Neutrophil (primary cell): ENCODE measurements around the gene PLPPR4.

ENCODE experiments used
- H3K27ac ChIP-seq: fragments of 200-600 bp; sonication (generic); 2 replicates; pipeline ENCODE4 v1.5.1; 2016; ENCODE audit warnings: mild to moderate bottlenecking, moderate library complexity
- H3K27me3 ChIP-seq: fragments of 200-600 bp; sonication (generic); 2 replicates; pipeline ENCODE4 v1.6.0; 2016; ENCODE audit warnings: mild to moderate bottlenecking
- H3K36me3 ChIP-seq: fragments of 200-600 bp; sonication (generic); 2 replicates; pipeline ENCODE4 v1.5.1; 2017
- H3K4me1 ChIP-seq, 2 experiments: fragments of 200-600 bp in 1 of 2; sonication (generic) in 1 of 2; 1 replicate in 1 of 2; 2 replicates in 1 of 2; pipeline versions ENCODE4 v1.5.1 to v1.6.1; 2013 to 2016; ENCODE audit warnings: low read depth in 1 of 2, low read length in 1 of 2, mild to moderate bottlenecking in 1 of 2, moderate library complexity in 1 of 2; ENCODE audit not compliant: control insufficient read depth in 1 of 2, insufficient read depth in 1 of 2
- H3K4me3 ChIP-seq, 2 experiments: fragments of 200-600 bp in 1 of 2; sonication (generic) in 1 of 2; 1 replicate in 1 of 2; 2 replicates in 1 of 2; pipeline ENCODE4 v1.5.1; 2013 to 2016; ENCODE audit warnings: low read depth in 1 of 2, low read length in 1 of 2, mild to moderate bottlenecking in 1 of 2, moderate library complexity in 1 of 2
- H3K9me3 ChIP-seq: fragments of 200-600 bp; sonication (generic); 2 replicates; pipeline ENCODE4 v1.5.1; 2016
- TF ChIP-seq, protein P1 (sequence below): fragments of 200-600 bp; sonication (generic); IDR thresholded peaks from 2 replicates; pipeline ENCODE4 v1.5.1; 2016; ENCODE audit warnings: antibody characterized with exemption

Gene PLPPR4

DNA sequence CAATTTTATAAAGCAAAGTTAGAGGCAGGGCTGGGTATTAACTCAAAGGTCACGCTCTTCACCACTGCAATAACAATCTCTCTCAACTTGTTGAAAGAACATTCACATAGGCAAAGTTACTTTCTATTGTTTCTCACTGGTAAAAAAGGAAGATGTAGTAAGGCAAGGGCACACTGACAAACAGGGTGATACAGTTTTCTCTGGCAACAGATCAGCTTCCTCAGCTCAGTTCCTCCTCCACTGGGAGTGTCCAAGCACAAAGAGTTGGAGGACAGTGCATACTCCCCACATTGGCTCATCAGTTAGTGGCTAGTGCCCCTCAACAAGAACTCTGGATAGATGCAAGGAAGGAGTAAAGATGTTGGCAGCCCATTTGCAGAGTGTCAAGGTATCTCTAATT, 3.7 kb downstream of the PLPPR4 start:
- TF ChIP-seq, protein P1, sequence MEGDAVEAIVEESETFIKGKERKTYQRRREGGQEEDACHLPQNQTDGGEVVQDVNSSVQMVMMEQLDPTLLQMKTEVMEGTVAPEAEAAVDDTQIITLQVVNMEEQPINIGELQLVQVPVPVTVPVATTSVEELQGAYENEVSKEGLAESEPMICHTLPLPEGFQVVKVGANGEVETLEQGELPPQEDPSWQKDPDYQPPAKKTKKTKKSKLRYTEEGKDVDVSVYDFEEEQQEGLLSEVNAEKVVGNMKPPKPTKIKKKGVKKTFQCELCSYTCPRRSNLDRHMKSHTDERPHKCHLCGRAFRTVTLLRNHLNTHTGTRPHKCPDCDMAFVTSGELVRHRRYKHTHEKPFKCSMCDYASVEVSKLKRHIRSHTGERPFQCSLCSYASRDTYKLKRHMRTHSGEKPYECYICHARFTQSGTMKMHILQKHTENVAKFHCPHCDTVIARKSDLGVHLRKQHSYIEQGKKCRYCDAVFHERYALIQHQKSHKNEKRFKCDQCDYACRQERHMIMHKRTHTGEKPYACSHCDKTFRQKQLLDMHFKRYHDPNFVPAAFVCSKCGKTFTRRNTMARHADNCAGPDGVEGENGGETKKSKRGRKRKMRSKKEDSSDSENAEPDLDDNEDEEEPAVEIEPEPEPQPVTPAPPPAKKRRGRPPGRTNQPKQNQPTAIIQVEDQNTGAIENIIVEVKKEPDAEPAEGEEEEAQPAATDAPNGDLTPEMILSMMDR = no peak
- peaks cover 43% of the 10 kb centered on the region for H3K27me3 ChIP-seq
- H3K9me3 ChIP-seq = no peaks in the 10 kb centered on the region
- no peak overlapping the region for H3K4me3 ChIP-seq
- no peaks in the 10 kb centered on the region for H3K36me3 ChIP-seq
- no peak overlapping the region for H3K27ac ChIP-seq
- peaks cover 0 to 4% of the 10 kb centered on the region in 2 experiments for H3K4me1 ChIP-seq

DNA sequence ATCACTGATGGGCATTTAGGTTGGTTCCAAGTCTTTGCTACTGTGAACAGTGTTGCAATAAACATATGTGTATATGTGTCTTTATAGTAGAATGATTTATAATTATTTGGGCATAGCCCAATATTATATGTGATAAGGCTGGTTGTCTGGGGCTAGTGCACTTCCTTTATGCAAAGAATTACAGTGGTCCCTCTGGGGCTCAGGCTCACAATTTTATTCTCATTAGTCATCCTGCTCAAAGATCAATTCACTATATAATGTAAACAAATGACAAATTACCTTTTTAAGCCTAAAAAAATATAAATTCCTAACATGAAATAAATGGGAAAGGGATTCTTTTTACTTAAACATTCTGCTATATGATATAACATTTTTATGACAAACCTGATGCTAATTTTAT, 5.0 kb downstream of the PLPPR4 start:
- Histone ChIP-seq H3K9me3 (no peaks in the 10 kb centered on the region), H3K4me3 (no peak overlapping the region), H3K36me3 (no peaks in the 10 kb centered on the region), H3K4me1 (peaks cover 0 to 4% of the 10 kb centered on the region in 2 experiments), H3K27me3 (peaks cover 30% of the 10 kb centered on the region), H3K27ac (no peak overlapping the region)
- TF ChIP-seq, protein P1 = no peak

DNA sequence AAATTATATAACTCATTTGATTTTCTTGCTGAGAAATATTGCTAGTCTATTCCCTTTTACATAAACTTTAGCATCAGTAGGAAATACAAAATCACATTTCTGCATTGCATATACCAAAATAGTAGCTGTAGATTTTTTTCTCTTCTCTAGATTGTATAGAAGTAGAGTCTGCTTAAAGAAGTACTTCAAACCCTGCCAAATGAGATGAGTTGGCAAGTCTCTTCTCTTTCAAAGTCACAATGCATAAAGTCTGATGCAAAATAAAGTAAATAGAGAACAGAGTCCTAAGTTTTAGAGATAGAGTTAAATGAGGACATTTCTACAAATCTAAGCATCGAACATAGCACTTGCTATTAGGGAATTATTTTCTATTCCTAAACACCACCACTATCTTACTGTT, 6.4 kb downstream of the PLPPR4 start:
- Histone ChIP-seq H3K9me3 (no peaks in the 10 kb centered on the region), H3K36me3 (no peaks in the 10 kb centered on the region), H3K4me3 (no peak overlapping the region), H3K4me1 (no peaks in the 10 kb centered on the region), H3K27ac (no peak overlapping the region), H3K27me3 (peaks cover 17% of the 10 kb centered on the region)
- TF ChIP-seq, protein P1 = no peak

DNA sequence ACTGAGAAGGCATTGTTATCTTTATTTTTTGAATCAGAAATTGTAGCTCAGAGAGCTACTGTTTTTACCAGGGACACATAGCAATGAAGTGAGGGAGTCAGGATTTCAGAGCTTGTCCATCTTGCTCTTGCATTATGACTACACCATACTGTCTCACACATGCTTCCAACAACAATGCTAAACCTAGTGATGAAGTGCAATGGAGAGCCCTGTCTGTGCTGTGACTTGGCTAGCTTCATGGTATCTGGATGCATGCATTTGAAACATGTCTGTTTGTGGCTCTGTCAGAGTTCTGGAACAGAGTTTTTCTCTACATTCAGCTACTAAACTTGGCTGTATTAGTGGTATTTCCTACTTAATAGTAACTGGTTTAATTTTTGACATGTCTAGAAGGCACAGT, 7.0 kb downstream of the PLPPR4 start:
- TF ChIP-seq, protein P1 = no peak
- Histone ChIP-seq H3K4me3 (no peak overlapping the region), H3K4me1 (no peaks in the 10 kb centered on the region), H3K27ac (no peak overlapping the region), H3K27me3 (peaks cover 11% of the 10 kb centered on the region), H3K36me3 (no peaks in the 10 kb centered on the region), H3K9me3 (no peaks in the 10 kb centered on the region)

DNA sequence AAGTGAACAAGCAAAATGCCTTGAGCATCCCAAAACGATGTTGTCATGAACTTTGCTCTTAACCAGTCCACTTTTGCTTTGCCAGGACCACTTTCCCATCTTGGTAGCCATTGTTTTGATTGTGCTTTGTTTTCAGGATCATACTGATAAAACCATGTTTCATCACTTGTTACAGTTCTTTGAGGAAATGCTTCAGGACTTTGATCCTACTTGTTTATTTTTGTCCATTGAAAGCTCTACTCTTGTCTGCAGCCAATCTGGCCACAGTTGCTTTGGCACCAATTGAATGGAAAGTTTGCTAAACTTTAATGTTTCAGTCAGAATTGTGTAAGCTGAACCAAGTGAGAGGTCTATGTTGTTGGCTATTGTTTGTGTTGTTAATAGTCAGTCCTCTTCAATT, 12.8 kb downstream of the PLPPR4 start:
- Histone ChIP-seq H3K9me3 (no peaks in the 10 kb centered on the region), H3K4me1 (no peaks in the 10 kb centered on the region), H3K36me3 (no peaks in the 10 kb centered on the region), H3K27me3 (no peaks in the 10 kb centered on the region), H3K27ac (no peak overlapping the region), H3K4me3 (no peak overlapping the region)
- TF ChIP-seq, protein P1 = no peak

DNA sequence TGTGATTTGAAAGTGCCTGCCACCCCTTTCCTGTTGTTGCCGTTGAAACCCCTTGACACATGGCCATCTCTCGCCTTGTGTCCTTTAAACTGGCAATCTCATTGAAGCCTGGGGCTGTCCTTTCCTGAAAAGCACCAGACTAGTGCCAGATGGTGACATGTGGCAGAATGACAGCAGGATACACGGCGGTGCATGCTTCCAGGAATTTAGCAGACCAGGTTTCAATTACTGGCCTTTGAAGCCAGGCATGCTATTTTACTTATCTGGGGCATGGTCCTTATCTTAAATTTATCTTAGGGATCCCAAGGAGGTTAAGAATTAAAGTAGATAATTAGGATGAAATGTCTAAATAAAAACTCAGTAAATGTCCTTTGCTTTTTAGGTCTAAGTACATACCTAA, 15.2 kb downstream of the PLPPR4 start:
- no peaks in the 10 kb centered on the region for H3K27me3 ChIP-seq
- no peak overlapping the region for H3K4me3 ChIP-seq
- no peaks in the 10 kb centered on the region for H3K4me1 ChIP-seq
- H3K9me3 ChIP-seq = no peaks in the 10 kb centered on the region
- no peak overlapping the region for H3K27ac ChIP-seq
- no peaks in the 10 kb centered on the region for H3K36me3 ChIP-seq
- TF ChIP-seq, protein P1 = no peak
